Measurements from ENCODE around the gene TRIM33. TPM values are rescaled to one million over a fixed set of nuclear protein-coding genes. Genes with fewer than 3 reads are reported as not detected.

The TRIM33 gene
- total and polyA plus RNA-seq, 2 donors (not counting 3 experiments of a cell fraction or from before 2014, with no cell fraction given): 10.3 to 29.1 TPM

DNA sequence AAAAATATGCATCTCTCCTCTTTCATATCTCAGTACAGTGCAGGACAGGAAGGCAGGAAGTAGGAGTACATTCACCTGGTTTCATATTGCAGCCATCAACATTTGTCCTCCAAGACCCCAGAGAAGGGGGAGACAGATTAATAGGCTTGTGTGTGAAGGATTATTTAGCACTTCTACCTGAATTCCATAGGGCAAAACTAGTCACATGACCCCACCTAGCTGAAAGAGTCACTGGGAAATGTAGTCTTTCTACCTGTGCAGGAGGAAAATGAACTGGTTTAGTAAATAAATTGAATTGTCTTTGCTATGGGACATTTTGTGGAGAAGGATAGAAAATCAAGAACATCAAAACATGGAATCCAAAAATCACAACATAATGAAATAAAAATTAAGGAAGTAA, 13.9 kb upstream of the TRIM33 start:
- TF ChIP-seq JUN (IDR thresholded peaks at IDR 0.05; ENCODE audit: borderline replicate concordance, insufficient read depth, insufficient read length, low read depth) (no peak), EZH2 (IDR thresholded peaks at IDR 0.05; ENCODE audit: borderline replicate concordance, low read depth, low read length, severe bottlenecking) (no peak), FOS (IDR thresholded peaks at IDR 0.05; ENCODE audit: borderline replicate concordance, insufficient read depth, low read length) (no peak)
- H3K36me3 ChIP-seq (ENCODE audit: control insufficient read depth in 2 of 2, extremely low read depth in 1 of 2, insufficient read depth in 2 of 2, low read length in 2 of 2): no peaks in the 10 kb centered on the region
- H3K4me2 ChIP-seq (ENCODE audit: insufficient read depth, low read length): no peak overlapping the region
- intact Hi-C loops (cut with micrococcal nuclease) (no loop called here), dilution Hi-C loops (cut with MboI; ENCODE audit: extremely low pct_ligation_motif_present, low sequenced_read_pairs) (no loop called here)
- H3K9me3 ChIP-seq (replicated peaks; ENCODE audit: control insufficient read depth, insufficient read depth, low read length): no peaks in the 10 kb centered on the region
- no TSS peak for BruUV-seq (replicated peaks)
- FAIRE-seq: no peak
- POLR2A ChIA-PET: no interaction called here
- no peaks in the 10 kb centered on the region for H3K27me3 ChIP-seq (ENCODE audit: control insufficient read depth in 2 of 2, insufficient read depth in 2 of 2, low read length in 2 of 2)
- H3K27ac ChIP-seq (ENCODE audit: insufficient read depth, low read depth, low read length): no peak overlapping the region
- DNase-seq (ENCODE audit: low read depth, low spot score): no peak
- CTCF ChIA-PET: no interaction called here
- H3K9ac ChIP-seq (replicated peaks; ENCODE audit: extremely low read depth, insufficient read depth, low read length): no peak overlapping the region
- H3K9me1 ChIP-seq (replicated peaks; ENCODE audit: control insufficient read depth, extremely low read depth, insufficient read depth, low read length): no peaks in the 10 kb centered on the region
- no peaks in the 10 kb centered on the region for H3K4me1 ChIP-seq (ENCODE audit: control insufficient read depth, extremely low read depth, insufficient read depth, low read length)
- no peaks in the 10 kb centered on the region for H4K20me1 ChIP-seq (replicated peaks; ENCODE audit: control insufficient read depth, extremely low read depth, insufficient read depth, low read length)
- H2AFZ ChIP-seq (ENCODE audit: low read depth, low read length): no peak overlapping the region
- no peak overlapping the region for H3K4me3 ChIP-seq (replicated peaks in 1 of 3; ENCODE audit: insufficient read depth in 1 of 3, low read depth in 1 of 3, low read length in 3 of 3)
- H3K79me2 ChIP-seq (ENCODE audit: control insufficient read depth, insufficient read depth, low read length): no peaks in the 10 kb centered on the region

DNA sequence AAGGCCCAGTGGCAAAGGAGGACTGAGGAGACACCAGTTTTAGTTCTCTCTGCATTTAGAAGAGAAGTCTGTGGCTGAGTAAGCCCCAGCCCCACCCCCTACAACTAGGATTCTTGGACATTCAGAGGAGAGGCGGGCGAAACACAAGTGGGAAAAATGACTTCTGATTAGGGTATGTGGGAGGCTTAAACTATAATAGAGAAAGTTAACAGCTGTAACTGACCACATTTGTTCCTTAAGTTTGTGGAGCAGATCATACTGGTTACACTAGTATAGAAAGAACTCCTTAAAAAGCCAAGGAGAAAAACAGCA, 11.2 kb upstream of the TRIM33 start:
- intact Hi-C loops (cut with micrococcal nuclease): no loop called here

More for the DNA sequence above, 11.2 kb upstream of the TRIM33 start:
- Histone ChIP-seq H2AFZ (ENCODE audit: low read depth, low read length) (no peak overlapping the region), H3K36me3 (ENCODE audit: control insufficient read depth in 2 of 2, extremely low read depth in 1 of 2, insufficient read depth in 2 of 2, low read length in 2 of 2) (no peaks in the 10 kb centered on the region), H4K20me1 (replicated peaks; ENCODE audit: control insufficient read depth, extremely low read depth, insufficient read depth, low read length) (no peaks in the 10 kb centered on the region), H3K9me3 (replicated peaks; ENCODE audit: control insufficient read depth, insufficient read depth, low read length) (no peaks in the 10 kb centered on the region), H3K9me1 (replicated peaks; ENCODE audit: control insufficient read depth, extremely low read depth, insufficient read depth, low read length) (no peaks in the 10 kb centered on the region), H3K79me2 (ENCODE audit: control insufficient read depth, insufficient read depth, low read length) (no peaks in the 10 kb centered on the region), H3K27ac (ENCODE audit: insufficient read depth, low read depth, low read length) (no peak overlapping the region), H3K4me2 (ENCODE audit: insufficient read depth, low read length) (no peak overlapping the region), H3K4me3 (replicated peaks in 1 of 3; ENCODE audit: insufficient read depth in 1 of 3, low read depth in 1 of 3, low read length in 3 of 3) (no peak overlapping the region), H3K4me1 (ENCODE audit: control insufficient read depth, extremely low read depth, insufficient read depth, low read length) (no peaks in the 10 kb centered on the region), H3K27me3 (ENCODE audit: control insufficient read depth in 2 of 2, insufficient read depth in 2 of 2, low read length in 2 of 2) (no peaks in the 10 kb centered on the region), H3K9ac (replicated peaks; ENCODE audit: extremely low read depth, insufficient read depth, low read length) (no peak overlapping the region)
- ChIA-PET POLR2A (no interaction called here), CTCF (no interaction called here)
- FAIRE-seq: no peak
- no peak for DNase-seq (ENCODE audit: low read depth, low spot score)
- no TSS peak for BruUV-seq (replicated peaks)
- TF ChIP-seq, protein P1, sequence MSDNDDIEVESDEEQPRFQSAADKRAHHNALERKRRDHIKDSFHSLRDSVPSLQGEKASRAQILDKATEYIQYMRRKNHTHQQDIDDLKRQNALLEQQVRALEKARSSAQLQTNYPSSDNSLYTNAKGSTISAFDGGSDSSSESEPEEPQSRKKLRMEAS (IDR thresholded peaks at IDR 0.05; ENCODE audit: insufficient read depth, insufficient read length): no peak
- TF ChIP-seq POLR2A (IDR thresholded peaks at IDR 0.05; ENCODE audit: low read depth, low read length) (no peak), EZH2 (IDR thresholded peaks at IDR 0.05; ENCODE audit: borderline replicate concordance, low read depth, low read length, severe bottlenecking) (no peak), FOS (IDR thresholded peaks at IDR 0.05; ENCODE audit: borderline replicate concordance, insufficient read depth, low read length) (no peak), MYC (IDR thresholded peaks at IDR 0.05; ENCODE audit: low read depth, low read length) (no peak), GATA2 (IDR thresholded peaks at IDR 0.05; ENCODE audit: insufficient read depth, insufficient read length, low read depth, low read length) (no peak), JUN (IDR thresholded peaks at IDR 0.05; ENCODE audit: borderline replicate concordance, insufficient read depth, insufficient read length, low read depth) (no peak), POLR2AphosphoS5 (IDR thresholded peaks at IDR 0.05; ENCODE audit: insufficient read depth, low read depth, low read length) (no peak)
- TF ChIP-seq, protein P2, sequence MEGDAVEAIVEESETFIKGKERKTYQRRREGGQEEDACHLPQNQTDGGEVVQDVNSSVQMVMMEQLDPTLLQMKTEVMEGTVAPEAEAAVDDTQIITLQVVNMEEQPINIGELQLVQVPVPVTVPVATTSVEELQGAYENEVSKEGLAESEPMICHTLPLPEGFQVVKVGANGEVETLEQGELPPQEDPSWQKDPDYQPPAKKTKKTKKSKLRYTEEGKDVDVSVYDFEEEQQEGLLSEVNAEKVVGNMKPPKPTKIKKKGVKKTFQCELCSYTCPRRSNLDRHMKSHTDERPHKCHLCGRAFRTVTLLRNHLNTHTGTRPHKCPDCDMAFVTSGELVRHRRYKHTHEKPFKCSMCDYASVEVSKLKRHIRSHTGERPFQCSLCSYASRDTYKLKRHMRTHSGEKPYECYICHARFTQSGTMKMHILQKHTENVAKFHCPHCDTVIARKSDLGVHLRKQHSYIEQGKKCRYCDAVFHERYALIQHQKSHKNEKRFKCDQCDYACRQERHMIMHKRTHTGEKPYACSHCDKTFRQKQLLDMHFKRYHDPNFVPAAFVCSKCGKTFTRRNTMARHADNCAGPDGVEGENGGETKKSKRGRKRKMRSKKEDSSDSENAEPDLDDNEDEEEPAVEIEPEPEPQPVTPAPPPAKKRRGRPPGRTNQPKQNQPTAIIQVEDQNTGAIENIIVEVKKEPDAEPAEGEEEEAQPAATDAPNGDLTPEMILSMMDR (IDR thresholded peaks at IDR 0.05; ENCODE audit: extremely low read depth in 1 of 2, insufficient read depth in 1 of 2, low read depth in 1 of 2, low read length in 2 of 2): no peak
- dilution Hi-C loops (cut with MboI; ENCODE audit: extremely low pct_ligation_motif_present, low sequenced_read_pairs): no loop called here

All from endothelial cell of umbilical vein (primary cell).